Gastroesophageal sphincter (tissue), 3 donors: ENCODE data around the gene CRELD2.

Experiments used
- CTCF ChIP-seq, 4 experiments: fragments of 200-600 bp in 2 of 4; fragments of 450-650 bp in 2 of 4; sonication (generic) in 1 of 4; IDR thresholded peaks; one replicate each; pipeline ENCODE4 v1.5.1; 2017 to 2019; ENCODE audit warnings: antibody characterized with exemption in 4 of 4, mild to moderate bottlenecking in 2 of 4, moderate library complexity in 2 of 4
- EP300 ChIP-seq: sonication (generic); formaldehyde crosslinking; IDR thresholded peaks from one replicate; pipeline ENCODE4 v1.6.1; 2017; ENCODE audit warnings: antibody characterized with exemption, mild to moderate bottlenecking
- POLR2A ChIP-seq, 2 donors: fragments of 450-650 bp; IDR thresholded peaks; one replicate each; pipeline ENCODE4 v1.6.1; 2017; ENCODE audit warnings: antibody characterized with exemption in 2 of 2, mild to moderate bottlenecking in 2 of 2, moderate library complexity in 1 of 2
- POLR2AphosphoS5 ChIP-seq: sonication (generic); formaldehyde crosslinking; IDR thresholded peaks from one replicate; pipeline ENCODE4 v1.6.1; 2017; ENCODE audit warnings: antibody characterized with exemption

- TF ChIP-seq CTCF (IDR thresholded peaks at IDR 0.05) (no peak), POLR2A (IDR thresholded peaks at IDR 0.05) (no peak), POLR2AphosphoS5 (no peak), EP300 (no peak)
Measured at GRCh38 chr22:49951986-49952896, 33.8 kb downstream of the CRELD2 start.
